ENCODE data around the gene SKOR1. TPM values are rescaled to one million over a fixed set of nuclear protein-coding genes. Genes with fewer than 3 reads are reported as not detected.

The SKOR1 gene
- total and polyA plus RNA-seq, 2 of the 8 experiments (the other 6 are each of a cell fraction or from before 2014, with no cell fraction given) = 0.03 to 0.11 TPM

DNA sequence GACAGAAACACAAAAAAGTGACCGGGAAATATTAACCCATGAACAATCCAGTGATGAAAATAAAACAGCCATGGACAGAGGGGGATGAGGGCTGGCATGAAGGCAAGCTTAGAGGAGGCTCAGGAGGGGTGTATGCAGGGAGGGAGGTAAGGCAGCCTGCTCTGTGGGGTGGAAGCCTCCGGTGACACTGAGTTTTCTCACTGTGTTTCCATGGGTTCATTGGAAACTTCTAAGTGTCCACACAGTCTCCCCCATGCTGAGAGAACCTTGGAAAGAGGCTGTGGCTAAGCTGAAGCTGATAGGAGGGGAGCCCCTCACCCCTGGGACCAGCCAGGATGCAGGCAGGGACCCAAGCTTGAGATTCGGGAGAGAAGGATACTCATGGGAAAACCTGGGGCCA lies 6.8 kb upstream of the SKOR1 start:
- H3K9me3 ChIP-seq (ENCODE audit: insufficient read depth in 2 of 2, low read depth in 1 of 2, low read length in 1 of 2) = no peaks in the 10 kb centered on the region
- FAIRE-seq = no peak
- H4K8ac ChIP-seq (ENCODE audit: extremely low read depth, insufficient read depth, low read length) = no peak overlapping the region
- H3K79me1 ChIP-seq (ENCODE audit: low read depth, low read length) = no peaks in the 10 kb centered on the region; the same call in 1 of the 2 replicates
- no peak overlapping the region for H4K5ac ChIP-seq (ENCODE audit: insufficient read length, low read depth, low read length)
- no peak overlapping the region for H3K4me2 ChIP-seq (ENCODE audit: insufficient read depth in 1 of 2, low read depth in 2 of 2, low read length in 2 of 2)
- H2AFZ ChIP-seq (ENCODE audit: low read length) = no peak overlapping the region
- peaks cover 48 to 60% (median 59%) of the 10 kb centered on the region in 4 experiments for H3K27me3 ChIP-seq (replicated peaks in 1 of 4; ENCODE audit: control insufficient read depth in 3 of 4, extremely low read depth in 1 of 4, insufficient read depth in 3 of 4, low read length in 3 of 4)
- H3K79me2 ChIP-seq (ENCODE audit: control insufficient read depth in 1 of 2, insufficient read depth in 2 of 2, low read length in 2 of 2) = no peaks in the 10 kb centered on the region
- no peak overlapping the region for H3K14ac ChIP-seq (ENCODE audit: insufficient read length)
- no peak for TF ChIP-seq HDAC2 (IDR thresholded peaks at IDR 0.05; ENCODE audit: borderline replicate concordance in 1 of 2, low read depth in 2 of 2, low read length in 2 of 2)
- TF ChIP-seq SIRT6 (IDR thresholded peaks at IDR 0.05; ENCODE audit: low read length) = no peak
- no peak for TF ChIP-seq POLR2AphosphoS5 (IDR thresholded peaks at IDR 0.05; ENCODE audit: low read depth, low read length)
- TF ChIP-seq JUND (IDR thresholded peaks at IDR 0.05; ENCODE audit: low read length) = no peak
- no peak for TF ChIP-seq FOSL1 (IDR thresholded peaks at IDR 0.05; ENCODE audit: insufficient read depth, low read depth, low read length)
- no peak for TF ChIP-seq RFX5 (IDR thresholded peaks at IDR 0.05; ENCODE audit: borderline replicate concordance, low read depth, low read length)
- TF ChIP-seq CBX8 (IDR thresholded peaks at IDR 0.05; ENCODE audit: borderline replicate concordance, low read depth, low read length) = no peak
- no peak for TF ChIP-seq MAFK (IDR thresholded peaks at IDR 0.05; ENCODE audit: low read depth, low read length)
- TF ChIP-seq KDM5A (IDR thresholded peaks at IDR 0.05; ENCODE audit: low read length) = no peak
- TF ChIP-seq KDM1A (IDR thresholded peaks at IDR 0.05; ENCODE audit: borderline replicate concordance, low read length) = no peak
- no peak for TF ChIP-seq YY1 (IDR thresholded peaks at IDR 0.05; ENCODE audit: low read depth, low read length)
- TF ChIP-seq CHD1 (IDR thresholded peaks at IDR 0.05; ENCODE audit: low read depth, low read length) = no peak
- TF ChIP-seq BCL11A (IDR thresholded peaks at IDR 0.05; ENCODE audit: low read depth in 2 of 2, low read length in 2 of 2) = no peak
- H3K36me3 ChIP-seq (ENCODE audit: control insufficient read depth in 2 of 4, insufficient read depth in 4 of 4, low read length in 3 of 4) = peaks cover 0 to 6% (median 0%) of the 10 kb centered on the region in 4 experiments; a peak in 1 of 8 replicates
- no peak overlapping the region for H2AK5ac ChIP-seq (ENCODE audit: low read depth, low read length)
- H3K4me1 ChIP-seq (replicated peaks in 1 of 4; ENCODE audit: control insufficient read depth in 3 of 4, insufficient read depth in 4 of 4, low read length in 3 of 4) = peaks cover 0 to 31% (median 20%) of the 10 kb centered on the region in 4 experiments; a peak in 6 of 7 replicates
- no peak overlapping the region for H3K23ac ChIP-seq (ENCODE audit: insufficient read length)
- no peak overlapping the region for H3K56ac ChIP-seq (replicated peaks; ENCODE audit: insufficient read length, low read depth, low read length)
- H2BK12ac ChIP-seq (ENCODE audit: low read depth, low read length) = no peak overlapping the region
- peaks cover 7% of the 10 kb centered on the region; the same call in 1 of the 2 replicates for H3K23me2 ChIP-seq (ENCODE audit: low read depth, low read length)
- H2BK20ac ChIP-seq (ENCODE audit: low read length) = no peak overlapping the region
- H2BK120ac ChIP-seq (replicated peaks; ENCODE audit: low read depth, low read length) = no peak overlapping the region
- CTCF ChIA-PET (ENCODE audit: partially characterized antibody) = interaction anchor here (2.2 kb wide), 1 partner anchor 14 kb away, joined by 6 read pairs; no protein-coding TSS in a partner anchor
- no peak overlapping the region for H2BK15ac ChIP-seq (ENCODE audit: low read length)
- H2BK5ac ChIP-seq (ENCODE audit: low read depth, low read length) = no peak overlapping the region
- H3K4ac ChIP-seq (replicated peaks; ENCODE audit: insufficient read length, low read depth, low read length) = no peak overlapping the region
- H3K18ac ChIP-seq (ENCODE audit: extremely low read depth, low read length) = no peak overlapping the region
- H3K27ac ChIP-seq (ENCODE audit: low read depth, low read length) = no peak overlapping the region
- POLR2A ChIA-PET (ENCODE audit: partially characterized antibody) = no interaction called here
- no peak overlapping the region for H3K9ac ChIP-seq (replicated peaks in 1 of 4; ENCODE audit: extremely low read depth in 1 of 4, low read depth in 3 of 4, low read length in 3 of 4)
- H3K4me3 ChIP-seq (ENCODE audit: extremely low read depth in 1 of 4, insufficient read depth in 2 of 4, low read depth in 3 of 4, low read length in 4 of 4) = no peak overlapping the region
- no peak overlapping the region for H4K91ac ChIP-seq (replicated peaks; ENCODE audit: insufficient read length, low read length)
- no peak for DNase-seq (ENCODE audit: low read depth in 1 of 2, low spot score in 2 of 2)
- peaks cover 14 to 21% of the 10 kb centered on the region in 2 experiments for H4K20me1 ChIP-seq (replicated peaks in 1 of 2; ENCODE audit: control insufficient read depth in 1 of 2, insufficient read depth in 2 of 2, low read length in 2 of 2)
- 78% methylated on average over 3 of the region's 3 CpGs; no CpG with 5 or more reads in 1 of the 2 experiments for WGBS, 2 experiments (ENCODE audit: extremely low coverage in 1 of 2, insufficient coverage in 1 of 2, insufficient read length in 1 of 2, insufficient replicate concordance in 2 of 2, low coverage in 1 of 2, low lambda C conversion rate in 2 of 2, missing lambda C conversion rate in 1 of 2)
